Stimulated activated CD4-positive, alpha-beta T cell treated with anti-CD3 and anti-CD28 coated beads, Interleukin-4, amount 100 ng/mL, for 1 hour (primary cell): ENCODE measurements around the gene MPZL1.
A peak's percentile ranks its signal among the peaks of the same experiment; 100 is the strongest.
"Not testable (repeated sequence)": the region's sequence is repeated elsewhere in the genome, so short reads cannot be mapped to it uniquely, and the experiment has no call there.

Experiments
- DNase-seq: peaks from one replicate; pipeline ENCODE4 v3.0.0-alpha.2; 2020

MPZL1 gene

DNA sequence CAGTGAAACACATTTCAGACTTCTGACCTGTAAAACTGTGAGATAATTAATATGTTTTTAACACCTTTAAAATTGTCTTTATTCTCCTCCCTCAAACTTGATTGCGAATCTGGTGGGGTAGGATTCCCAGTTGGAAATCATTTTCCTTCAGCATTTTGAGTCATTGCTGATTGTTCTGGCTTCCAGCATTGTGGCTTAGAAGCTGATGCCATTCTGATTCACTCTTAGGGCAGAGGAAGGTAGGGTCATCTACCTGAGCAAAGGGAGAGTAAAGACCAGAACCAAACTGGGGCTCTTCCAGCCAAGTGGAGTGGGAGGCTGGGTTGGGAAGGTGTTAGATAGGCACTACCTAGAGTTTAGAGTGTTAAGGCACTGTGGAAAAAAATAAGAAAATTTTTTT, 61.2 kb downstream of the MPZL1 start:
- no peak for DNase-seq

DNA sequence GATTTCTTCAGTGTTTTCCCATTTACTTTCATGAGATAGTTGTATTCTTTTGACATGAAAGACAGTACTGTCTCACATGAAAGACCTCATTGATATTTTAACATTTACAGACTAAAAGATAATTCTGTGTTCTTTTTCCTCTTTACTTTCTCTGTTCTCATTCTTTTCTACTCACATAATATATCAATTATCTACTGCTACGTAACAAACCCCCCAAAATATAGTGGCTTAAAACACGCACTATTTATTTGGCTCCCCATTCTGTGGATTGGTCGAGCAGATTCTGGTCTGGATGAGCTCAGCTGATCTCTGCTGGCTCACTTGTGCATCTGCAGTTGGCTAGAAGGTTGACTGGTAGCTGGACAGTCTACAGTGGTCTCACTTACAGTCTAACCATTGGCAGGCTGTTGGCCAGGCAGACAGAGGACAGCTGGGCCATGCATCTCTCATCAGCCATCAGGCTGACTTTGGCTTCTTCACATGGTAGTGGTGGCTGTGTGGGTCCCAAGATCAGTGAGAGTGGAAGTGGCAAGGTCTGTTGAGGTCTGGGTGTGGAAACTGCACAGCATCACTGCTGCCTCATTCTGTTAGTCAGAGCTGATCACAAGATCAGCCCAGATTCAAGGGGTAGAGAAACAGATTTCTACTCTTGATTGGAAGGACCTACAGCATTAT, 63.2 kb downstream of the MPZL1 start:
- DNase-seq = no peak

DNA sequence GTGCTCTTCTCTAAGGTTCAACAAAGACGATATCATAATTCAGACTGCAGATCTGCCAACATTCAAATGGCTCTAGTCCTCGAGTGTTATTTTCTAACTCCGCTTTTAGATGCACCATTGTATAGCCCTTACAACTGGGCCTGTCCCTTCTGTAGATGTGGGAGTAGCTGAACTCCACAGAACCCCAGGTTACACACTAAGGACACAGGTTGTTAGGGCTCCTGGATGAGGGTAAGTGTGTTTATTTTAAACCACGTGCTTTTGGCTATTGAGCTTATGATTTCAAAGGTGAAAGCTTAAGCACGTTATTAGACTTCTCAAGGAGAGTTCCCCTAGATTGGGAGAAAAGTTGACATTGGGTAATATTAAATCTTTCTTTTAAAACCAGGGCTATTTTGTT, 64.7 kb downstream of the MPZL1 start:
- no peak for DNase-seq

DNA sequence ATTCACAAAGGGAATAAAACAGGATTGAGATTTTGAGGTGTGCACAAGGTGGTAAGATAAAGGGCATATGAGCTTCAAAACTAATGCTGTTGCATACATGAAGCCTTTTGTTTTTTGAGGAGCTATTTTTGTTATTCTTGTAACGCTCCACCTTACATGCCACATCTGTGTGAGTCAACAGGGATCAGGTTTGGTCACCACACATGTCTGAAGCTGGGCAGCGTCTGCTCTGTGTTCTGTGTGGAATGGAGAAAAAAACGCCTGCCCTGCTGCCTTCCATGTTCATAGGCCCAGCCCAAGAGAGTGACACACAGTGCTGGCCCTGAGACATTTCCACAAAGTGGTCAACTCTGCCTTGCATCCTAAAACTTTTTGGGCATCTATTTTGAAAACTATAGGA, 67.7 kb downstream of the MPZL1 start:
- no peak for DNase-seq

DNA sequence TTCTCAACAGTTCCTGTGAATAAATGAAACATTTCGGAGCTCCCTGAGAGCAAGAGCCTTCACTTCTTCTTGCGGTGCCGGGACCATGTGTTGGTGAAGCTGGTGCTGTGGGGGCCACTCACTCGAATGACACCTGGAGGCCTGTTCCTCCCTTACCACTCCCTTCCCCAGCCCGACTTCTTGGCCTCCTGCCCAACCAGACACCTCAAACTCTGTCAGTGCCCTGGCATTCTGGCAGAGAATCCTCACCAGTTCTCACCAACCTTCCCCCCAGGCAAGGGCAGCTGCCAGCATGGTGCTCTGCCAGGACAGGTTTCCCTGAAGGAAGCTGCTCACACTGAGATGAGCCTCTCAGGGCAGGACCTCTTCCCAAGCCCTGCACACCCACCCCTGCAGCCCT, 68.3 kb downstream of the MPZL1 start:
- no peak for DNase-seq

DNA sequence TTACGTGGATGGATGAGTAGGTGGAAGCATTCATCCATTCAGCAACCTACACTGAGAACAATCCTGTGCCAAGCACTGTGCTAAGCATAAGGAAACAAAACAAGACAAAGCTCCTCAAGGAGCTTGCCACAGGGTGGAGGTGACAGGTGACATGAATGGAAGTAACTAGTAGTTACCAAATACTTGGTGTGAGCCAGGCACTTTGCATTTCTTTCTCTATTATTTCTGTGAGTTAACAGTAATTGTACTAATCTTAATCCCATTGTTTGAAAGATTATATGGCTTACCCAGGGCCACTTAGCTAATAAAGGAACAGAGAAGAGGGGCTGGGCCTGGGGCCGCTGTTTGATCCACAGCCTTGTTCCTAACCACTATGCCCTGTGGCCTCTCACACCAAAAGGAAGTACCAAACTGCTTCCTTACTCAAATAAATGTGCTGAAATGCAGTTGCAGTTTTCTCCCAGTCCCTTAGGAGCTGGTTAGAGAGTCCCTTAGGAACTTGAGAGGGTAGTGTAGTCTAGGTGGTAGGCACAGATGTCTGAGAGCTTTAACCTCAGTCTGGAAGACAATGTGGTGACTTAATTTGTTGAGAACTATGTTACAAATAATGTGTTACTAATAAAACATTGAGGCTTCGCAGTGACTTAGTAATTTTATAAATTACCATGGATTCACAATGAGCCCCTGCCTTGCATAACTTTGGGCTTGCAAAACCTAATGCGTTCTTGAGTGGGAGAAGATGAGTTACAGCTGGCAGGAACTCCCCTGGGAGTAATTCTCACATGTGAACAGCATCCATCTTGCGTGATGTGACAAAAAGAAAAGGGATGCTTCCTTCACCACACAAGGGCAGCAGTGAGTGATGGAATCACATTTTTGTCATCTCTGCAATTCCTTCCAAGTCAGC, 69.8 kb downstream of the MPZL1 start:
- DNase-seq = no peak

DNA sequence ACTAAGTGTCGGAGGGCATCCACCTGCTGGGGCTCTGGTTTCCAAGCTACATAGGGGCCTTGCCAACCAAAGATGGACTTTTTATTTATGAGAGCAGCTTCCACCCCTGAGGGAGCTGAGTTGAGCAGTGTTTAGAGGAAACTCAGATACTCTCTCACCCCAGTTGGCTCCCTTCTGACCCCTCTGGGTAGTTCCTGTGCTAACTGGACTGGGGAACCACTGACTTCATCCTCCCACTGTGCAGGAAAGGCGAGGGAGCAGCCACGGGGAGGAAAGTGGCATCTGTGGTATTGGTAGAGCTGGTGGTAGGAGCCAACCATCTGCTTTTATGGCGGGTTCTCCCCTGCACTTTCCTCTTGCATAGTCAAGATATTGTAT, 70.4 kb downstream of the MPZL1 start:
- DNase-seq = no peak

DNA sequence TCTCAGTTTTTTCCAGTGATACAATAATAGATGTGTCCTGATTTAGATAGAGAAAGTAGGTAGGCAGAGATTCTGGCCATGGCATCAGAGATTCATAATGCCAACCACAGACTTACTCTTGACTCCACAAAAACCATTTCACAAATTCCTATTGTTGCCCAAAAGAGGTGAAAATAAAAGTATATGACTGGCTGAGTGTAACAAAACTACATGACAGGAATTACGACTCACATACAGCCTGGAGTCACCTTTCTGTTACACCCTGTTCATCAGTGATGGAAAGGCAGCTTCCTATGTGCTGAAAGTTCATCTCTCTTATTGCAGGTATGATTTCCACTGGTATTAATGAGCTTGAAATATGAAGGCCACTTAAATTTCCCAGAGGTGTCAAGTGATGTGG, 72.3 kb downstream of the MPZL1 start:
- no peak for DNase-seq

DNA sequence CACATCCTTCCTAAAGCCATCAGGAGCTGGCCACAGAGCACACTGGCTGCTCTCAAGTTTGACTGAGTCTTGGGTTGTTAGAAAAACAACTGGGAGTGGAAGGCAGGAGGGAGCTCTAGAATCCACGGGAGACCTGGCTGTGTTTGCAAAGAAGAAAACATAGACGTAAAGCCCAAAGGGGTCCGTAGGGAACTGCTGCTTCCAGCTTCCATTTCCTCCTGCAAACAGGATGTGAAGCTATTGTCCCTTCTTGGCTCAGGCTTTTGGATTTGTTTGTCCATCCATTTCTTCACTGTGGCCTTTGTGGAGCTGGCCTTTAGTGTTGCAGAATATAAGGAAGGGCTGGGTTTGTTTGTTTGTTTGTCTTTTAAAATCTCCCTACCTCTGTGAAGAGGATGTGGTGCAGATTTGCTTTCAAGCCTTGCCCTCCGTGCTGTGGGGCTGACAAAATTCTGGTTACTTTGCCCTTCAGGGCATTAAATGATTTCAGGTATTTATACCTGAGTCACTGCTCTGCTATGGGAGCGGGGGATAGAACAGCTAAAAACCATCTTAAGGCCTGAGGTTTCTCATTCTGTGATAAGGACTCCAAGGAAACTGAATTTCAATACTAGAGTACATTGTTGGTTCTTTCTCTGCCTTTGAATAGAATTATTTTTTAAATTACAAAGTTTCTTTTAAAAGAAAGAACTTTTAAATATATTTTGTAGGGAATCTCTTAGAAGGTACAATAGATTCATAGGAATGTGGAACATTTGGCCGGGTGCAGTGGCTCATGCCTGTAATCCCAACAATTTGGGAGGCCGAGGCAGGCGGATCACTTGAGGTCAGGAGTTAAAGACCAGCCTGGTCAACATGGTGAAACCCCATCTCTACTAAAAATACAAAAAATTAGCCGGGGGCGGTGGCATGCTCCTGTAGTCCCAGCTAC, 74.3 kb downstream of the MPZL1 start:
- no peak for DNase-seq

DNA sequence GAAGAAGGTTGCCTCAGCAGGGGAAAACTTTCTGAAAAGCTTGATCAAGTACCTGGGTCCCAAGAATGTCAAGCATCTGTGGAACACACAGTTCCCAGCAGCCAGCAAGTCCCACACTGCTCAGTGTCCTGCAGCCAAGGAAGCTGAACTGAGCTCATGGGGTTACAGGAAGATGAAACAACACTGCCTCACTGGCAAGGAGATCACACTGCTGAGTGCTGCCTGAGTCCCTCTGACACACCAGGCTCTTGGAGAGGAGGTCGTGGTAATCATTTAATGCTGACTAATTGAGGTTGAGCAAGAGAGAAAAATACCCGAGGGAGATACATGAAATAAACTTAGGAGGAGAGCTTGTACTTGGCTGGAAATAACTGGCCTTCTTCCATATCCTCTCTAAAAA, 75.2 kb downstream of the MPZL1 start:
- DNase-seq = no peak

DNA sequence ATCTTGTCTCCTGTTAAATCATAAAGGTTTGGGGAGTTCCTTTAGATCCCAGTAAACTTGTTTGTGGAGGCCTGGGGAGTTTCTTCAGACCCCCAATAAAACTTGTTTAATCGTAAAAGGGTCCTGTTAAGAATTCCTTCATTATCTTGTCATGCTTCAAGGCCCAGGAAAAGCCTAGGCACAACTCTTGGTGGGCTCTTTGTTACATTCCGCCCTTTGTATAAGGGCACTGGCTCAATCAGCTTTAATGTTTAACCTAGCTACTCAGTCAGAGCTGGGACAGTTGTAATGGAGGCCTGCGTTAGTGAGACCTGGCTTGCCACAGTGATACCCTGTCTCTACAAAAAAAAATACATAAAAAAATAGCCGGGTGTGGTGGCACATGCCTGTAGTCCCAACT, 77.2 kb downstream of the MPZL1 start:
- no peak for DNase-seq

DNA sequence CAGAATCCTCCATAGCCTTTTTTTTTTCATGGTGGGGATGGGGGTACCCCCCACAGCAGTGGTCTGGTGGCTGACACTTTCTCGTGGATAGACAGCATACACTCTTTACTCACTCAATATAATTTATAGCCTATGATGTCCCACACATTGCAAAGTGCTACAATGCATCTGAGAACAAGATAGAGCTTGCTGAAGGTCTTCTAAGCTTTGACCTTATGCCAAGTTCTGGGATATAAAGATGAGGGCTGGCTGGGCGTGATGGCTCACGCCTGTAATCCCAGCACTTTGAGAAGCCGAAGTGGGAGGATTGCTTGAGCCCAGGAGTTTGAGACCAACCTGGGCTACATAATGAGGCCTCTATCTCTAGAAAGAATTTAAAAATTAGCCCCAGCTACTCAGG, 78.0 kb downstream of the MPZL1 start:
- DNase-seq = no peak

DNA sequence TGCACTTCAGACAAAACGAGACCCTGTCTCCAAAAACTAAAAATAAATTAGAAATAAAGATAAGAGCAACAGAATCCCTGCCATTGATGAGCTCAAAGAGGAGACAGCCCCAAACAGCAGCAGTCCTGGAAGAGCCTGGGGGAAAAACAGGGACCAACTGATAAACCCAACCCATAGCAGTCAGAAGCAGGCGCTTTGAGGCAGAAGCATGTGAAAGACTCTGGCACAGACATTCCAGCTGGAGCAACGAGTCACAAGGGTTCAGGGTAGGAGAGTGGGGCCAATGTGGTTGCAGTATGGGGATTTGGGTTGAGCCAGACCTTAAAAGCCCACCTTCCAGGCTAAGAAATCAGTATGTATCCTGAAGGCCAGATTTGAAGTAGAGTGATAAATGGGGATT, 78.5 kb downstream of the MPZL1 start:
- DNase-seq = no peak

DNA sequence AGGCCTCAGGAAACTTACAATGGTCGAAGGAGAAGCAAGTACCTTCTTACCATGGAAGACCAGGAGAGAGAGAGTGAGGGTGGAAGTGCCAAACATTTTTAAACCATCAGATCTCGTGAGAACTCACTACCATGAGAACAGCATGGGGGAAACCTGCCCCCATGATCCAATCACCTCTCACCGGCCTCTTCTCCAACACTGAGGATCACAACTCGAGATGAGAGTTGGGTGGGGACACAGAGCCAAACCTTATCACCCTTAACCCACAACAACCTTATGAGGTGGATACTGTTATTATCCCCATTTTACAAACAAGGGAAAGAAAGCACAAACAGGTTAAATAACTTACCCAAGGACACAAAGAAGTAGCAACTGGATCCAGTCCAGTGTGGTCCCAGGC, 80.5 kb downstream of the MPZL1 start:
- no peak for DNase-seq

DNA sequence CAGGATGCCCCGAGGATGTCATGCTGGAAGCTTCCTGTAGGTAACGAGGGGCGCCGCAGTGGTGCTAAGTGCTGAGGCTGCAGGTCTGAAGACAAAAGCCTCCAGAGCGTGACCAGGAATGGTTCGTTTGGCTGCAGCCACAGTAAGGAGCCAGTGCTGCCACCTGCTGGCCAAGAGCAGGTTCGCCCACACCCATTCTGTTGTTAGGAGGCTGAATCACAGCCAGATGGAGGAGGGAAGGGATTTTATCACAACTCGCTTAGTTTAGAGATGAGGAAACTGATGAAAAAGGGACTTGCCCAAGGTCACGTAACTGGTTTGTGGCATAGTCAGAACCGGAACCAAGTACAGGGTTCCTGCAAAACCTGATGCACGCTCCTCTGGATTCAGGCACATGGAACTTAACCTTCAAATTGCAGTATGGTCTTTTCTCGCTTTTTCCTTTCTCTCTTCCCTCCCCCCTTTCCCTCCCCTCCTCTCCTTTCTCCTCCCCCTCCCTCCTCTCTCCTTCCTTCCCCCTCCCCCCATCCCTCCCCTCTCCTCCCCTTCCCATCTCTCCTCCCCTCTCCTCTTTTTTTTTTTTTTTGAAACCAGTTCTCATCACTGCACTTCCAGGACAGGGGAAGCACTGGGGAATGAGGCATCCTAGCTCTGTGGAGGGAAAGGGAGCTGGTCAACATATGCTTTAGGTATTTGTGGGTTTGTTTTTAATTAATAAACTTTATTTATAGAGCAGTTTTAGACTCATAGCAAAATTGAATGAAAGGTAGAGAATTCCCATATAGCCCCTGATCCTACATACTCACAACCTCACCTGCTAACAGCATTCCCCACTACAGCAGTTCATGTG, 81.8 kb downstream of the MPZL1 start:
- peak; percentile 90 for DNase-seq

DNA sequence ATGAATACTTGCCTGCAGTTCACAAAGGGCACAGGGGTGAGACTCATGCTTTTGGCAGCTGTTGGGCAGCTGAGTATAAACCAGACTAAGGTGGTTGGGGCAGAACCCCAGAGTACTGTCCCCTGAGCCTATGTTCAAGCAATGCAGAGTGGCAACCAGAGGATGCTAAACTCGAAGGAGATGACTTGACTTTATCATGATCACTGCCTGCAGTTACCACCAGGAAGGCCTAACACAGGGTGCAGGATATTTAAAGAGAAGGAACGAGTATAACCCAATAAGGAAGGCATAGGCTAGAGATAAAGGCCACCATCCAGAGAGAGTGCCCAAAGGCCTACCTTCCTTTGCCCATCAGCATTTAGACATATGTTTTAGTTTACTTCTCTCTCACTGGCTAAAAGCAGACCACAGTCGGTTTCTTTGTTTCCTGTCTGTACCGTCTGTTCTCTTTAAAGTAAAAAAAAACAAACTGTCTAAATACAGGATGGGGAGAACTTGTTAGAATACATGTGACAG, 83.3 kb downstream of the MPZL1 start:
- no peak for DNase-seq

DNA sequence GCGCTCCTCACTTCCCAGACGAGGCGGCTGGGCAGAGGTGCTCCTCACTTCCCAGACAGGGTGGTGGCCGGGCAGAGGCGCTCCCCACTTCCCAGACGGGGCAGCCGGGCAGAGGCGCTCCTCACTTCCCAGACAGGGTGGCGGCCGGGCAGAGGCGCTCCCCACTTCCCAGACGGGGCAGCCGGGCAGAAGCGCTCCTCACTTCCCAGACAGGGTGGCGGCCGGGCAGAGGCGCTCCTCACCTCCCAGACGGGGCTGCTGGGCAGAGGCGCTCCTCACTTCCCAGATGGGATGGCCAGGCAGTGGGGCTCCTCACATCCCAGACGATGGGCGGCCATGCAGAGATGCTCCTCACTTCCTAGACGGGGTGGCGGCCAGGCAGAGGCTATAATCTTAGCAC, 84.5 kb downstream of the MPZL1 start:
- not testable (repeated sequence) for DNase-seq

DNA sequence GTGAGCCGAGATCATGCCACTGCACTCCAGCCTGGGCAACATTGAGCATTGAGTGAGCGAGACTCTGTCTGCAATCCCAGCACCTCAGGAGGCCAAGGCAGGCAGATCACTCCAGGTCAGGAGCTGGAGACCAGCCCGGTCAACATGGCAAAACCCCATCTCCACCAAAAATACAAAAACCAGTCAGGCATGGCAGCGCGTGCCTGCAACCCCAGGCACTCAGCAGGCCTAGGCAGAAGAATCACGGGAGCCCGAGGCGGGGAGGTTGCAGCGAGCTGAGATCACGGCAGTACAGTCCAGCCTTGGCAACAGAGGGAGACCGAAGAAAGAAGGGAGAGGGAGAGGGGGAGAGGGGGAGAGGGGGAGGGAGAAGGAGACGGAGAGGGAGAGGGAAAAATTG, 84.9 kb downstream of the MPZL1 start:
- not testable (repeated sequence) for DNase-seq

DNA sequence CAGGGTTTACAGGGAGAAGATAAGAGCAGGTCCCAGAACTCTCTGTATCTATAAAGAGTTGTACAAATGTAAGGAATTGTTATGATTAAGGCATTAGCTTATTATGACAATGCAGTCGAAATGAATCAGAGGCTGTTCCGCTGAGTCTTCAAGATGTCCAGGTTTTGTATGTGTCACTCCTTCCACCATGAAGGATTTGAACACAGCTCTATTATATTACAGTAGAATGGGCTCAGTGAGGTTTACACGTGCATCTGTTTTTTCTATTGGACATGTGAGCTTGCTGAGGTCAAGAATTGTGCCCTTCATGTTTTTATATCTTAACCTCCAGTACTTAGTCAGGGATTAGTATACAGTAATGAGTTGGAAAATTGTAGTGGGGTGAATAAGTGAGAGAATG, 86.3 kb downstream of the MPZL1 start:
- no peak for DNase-seq

DNA sequence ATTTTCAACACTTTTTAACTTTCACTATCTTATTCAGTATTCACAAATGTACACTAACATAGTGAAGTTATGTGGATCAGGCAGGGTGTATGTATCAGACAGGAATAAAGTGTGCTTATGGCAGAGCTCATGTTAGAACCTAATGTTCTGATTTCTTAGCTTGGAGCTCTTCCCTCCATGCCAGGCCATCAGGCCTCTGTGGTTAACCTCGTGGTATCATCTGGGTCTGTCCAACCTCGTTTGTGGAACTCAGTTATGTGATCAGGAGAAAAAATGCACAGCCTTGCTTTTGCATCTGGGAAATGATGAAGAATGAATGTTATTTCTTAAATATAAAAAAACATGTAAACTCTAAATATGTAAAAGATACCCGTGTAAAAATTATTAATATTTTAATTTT, 86.9 kb downstream of the MPZL1 start:
- no peak for DNase-seq

DNA sequence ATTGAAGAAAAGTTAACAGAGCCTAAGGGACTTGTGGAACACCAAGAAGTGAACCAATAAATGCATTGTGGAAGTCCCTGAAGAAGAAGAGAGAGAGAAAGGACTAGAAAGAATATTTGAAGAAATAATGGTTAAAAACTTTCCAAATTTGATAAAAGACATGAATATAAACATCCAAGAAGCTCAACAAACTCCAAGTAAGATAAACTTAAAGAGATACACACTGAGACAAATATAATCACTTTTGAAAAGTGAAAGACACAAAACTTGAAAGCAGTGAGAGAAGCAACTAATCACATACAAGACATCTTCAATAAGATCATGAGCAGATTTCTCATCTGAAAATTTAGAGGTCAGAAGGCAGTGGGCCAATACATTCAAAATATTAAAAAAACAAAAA, 91.2 kb downstream of the MPZL1 start:
- no peak for DNase-seq

DNA sequence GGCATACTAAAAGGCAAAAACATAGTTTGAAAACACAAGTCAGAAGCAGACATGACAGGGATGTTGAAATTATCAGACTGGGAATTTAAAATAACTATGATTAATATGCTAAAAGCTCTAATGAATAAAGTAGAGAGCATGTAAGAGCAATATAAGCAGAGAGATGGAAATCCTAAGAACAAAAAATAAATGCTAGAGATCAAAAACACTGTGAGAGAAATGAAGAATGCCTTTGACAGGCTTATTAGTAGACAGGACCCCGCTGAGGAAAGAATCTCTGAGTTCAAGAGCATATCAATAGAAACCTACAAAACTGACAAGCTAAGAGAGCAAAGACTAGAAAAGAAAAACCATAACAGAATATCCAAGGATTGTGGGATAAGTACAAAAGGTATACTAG, 93.9 kb downstream of the MPZL1 start:
- DNase-seq = no peak
